B cell (primary cell): Measurements from ENCODE around the gene FOXD3. TPM values are rescaled to one million over a fixed set of nuclear protein-coding genes. Genes with fewer than 3 reads are reported as not detected.

ENCODE experiments used
- ATAC-seq: fragments of 200-7000 bp; cut with Tn5 transposase; one replicate; pipeline ENCODE4 v1.10.0; 2021; ENCODE audit warnings: low read depth, mild to moderate bottlenecking, moderate number of reproducible peaks, moderate library complexity
- CTCF ChIA-PET: fragments of 350-600 bp; sonication (Branson Sonifier 250); formaldehyde crosslinking; loops from one replicate; lab custom pipeline; 2021; ENCODE audit warnings: antibody characterized with exemption, inconsistent platforms; lab: Charles Lee
- POLR2A ChIA-PET: fragments of 350-600 bp; sonication (Branson Sonifier 250); formaldehyde crosslinking; loops from one replicate; lab custom pipeline; 2021; ENCODE audit warnings: antibody characterized with exemption; lab: Charles Lee
- DNase-seq: peaks from one replicate; pipeline ENCODE4 v3.0.0; 2013
- H2AFZ ChIP-seq: 2 replicates; pipeline ENCODE4 v1.6.1; 2012; ENCODE audit warnings: mild to moderate bottlenecking, low read depth, low read length; ENCODE audit not compliant: insufficient read depth, poor library complexity, severe bottlenecking
- H3K27ac ChIP-seq, 2 donors: 1 replicate in 1 of 2; 2 replicates in 1 of 2; pipeline ENCODE4 v1.5.1; 2012 to 2013; ENCODE audit warnings: low read length in 2 of 2, mild to moderate bottlenecking in 2 of 2, moderate library complexity in 1 of 2
- H3K27me3 ChIP-seq, 4 experiments: fragments of 200-600 bp in 1 of 4; sonication (generic) in 1 of 4; replicated peaks in 1 of 4; 1 replicate in 2 of 4; 2 replicates in 2 of 4; pipeline versions ENCODE4 v1.6.1 to v1.7.0; 2013 to 2016; ENCODE audit warnings: low read length in 3 of 4, mild to moderate bottlenecking in 2 of 4, mixed read lengths in 1 of 4, moderate library complexity in 1 of 4; ENCODE audit not compliant: insufficient read depth in 4 of 4, control insufficient read depth in 3 of 4; ENCODE audit errors: control extremely low read depth in 1 of 4
- H3K36me3 ChIP-seq, 2 experiments: replicated peaks in 1 of 2; 1 replicate in 1 of 2; 2 replicates in 1 of 2; pipeline versions ENCODE4 v1.6.1 to v1.7.1; 2013; ENCODE audit warnings: low read length in 1 of 2; ENCODE audit not compliant: insufficient read depth in 2 of 2, control insufficient read depth in 1 of 2; ENCODE audit errors: control extremely low read depth in 1 of 2, extremely low read depth in 1 of 2
- H3K4me1 ChIP-seq, 2 donors: fragments of 200-600 bp in 1 of 2; sonication (generic) in 1 of 2; 1 replicate in 1 of 2; 2 replicates in 1 of 2; pipeline versions ENCODE4 v1.5.1 to v1.6.1; 2013 to 2017; ENCODE audit warnings: low read length in 2 of 2; ENCODE audit not compliant: control insufficient read depth in 2 of 2, insufficient read depth in 2 of 2
- H3K4me2 ChIP-seq: replicated peaks from 2 replicates; pipeline ENCODE3; 2012; ENCODE audit warnings: mild to moderate bottlenecking, low read depth, low read length; ENCODE audit not compliant: poor library complexity, severe bottlenecking
- H3K4me3 ChIP-seq, 5 experiments: fragments of 200-600 bp in 1 of 5; sonication (generic) in 1 of 5; 1 replicate in 3 of 5; 2 replicates in 2 of 5; pipeline versions ENCODE4 v1.5.1 to v1.7.0; 2011 to 2016; ENCODE audit warnings: low read length in 4 of 5, mild to moderate bottlenecking in 4 of 5, low read depth in 2 of 5, control low read depth in 1 of 5, moderate library complexity in 1 of 5; ENCODE audit not compliant: insufficient read depth in 1 of 5; ENCODE audit errors: control extremely low read depth in 1 of 5, extremely low read depth in 1 of 5
- H3K79me2 ChIP-seq: fragments of 200-600 bp; sonication (generic); one replicate; pipeline ENCODE4 v1.6.0; 2016; ENCODE audit warnings: low read length; ENCODE audit not compliant: control insufficient read depth, insufficient read depth
- H3K9ac ChIP-seq: fragments of 200-600 bp; sonication (generic); 2 replicates; pipeline ENCODE4 v1.6.1; 2017; ENCODE audit warnings: mild to moderate bottlenecking, low read length, moderate library complexity
- H3K9me3 ChIP-seq, 3 donors: one replicate each; pipeline versions ENCODE4 v1.6.1 to v1.7.1; 2013; ENCODE audit warnings: low read length in 2 of 3; ENCODE audit not compliant: control insufficient read depth in 2 of 3, insufficient read depth in 1 of 3; ENCODE audit errors: control extremely low read depth in 1 of 3
- H4K20me1 ChIP-seq: 2 replicates; pipeline ENCODE4 v1.6.0; 2012; ENCODE audit warnings: mild to moderate bottlenecking, low read length; ENCODE audit not compliant: insufficient read depth, control insufficient read depth, poor library complexity, severe bottlenecking
- H3K27ac Mint-ChIP-seq: one replicate; pipeline ENCODE4 v1.8.0; 2021; ENCODE audit warnings: mixed read lengths
- H3K27me3 Mint-ChIP-seq: one replicate; pipeline ENCODE4 v1.8.0; 2021; ENCODE audit warnings: mixed read lengths
- H3K4me1 Mint-ChIP-seq: one replicate; pipeline ENCODE4 v1.8.0; 2021; ENCODE audit warnings: mixed read lengths
- H3K4me3 Mint-ChIP-seq: one replicate; pipeline ENCODE4 v1.8.0; 2021; ENCODE audit warnings: mixed read lengths
- H3K9me3 Mint-ChIP-seq: one replicate; pipeline ENCODE4 v1.8.0; 2022; ENCODE audit warnings: mixed read lengths; ENCODE audit not compliant: insufficient read depth
- CTCF ChIP-seq: fragments of 200-600 bp; IDR thresholded peaks from one replicate; pipeline ENCODE4 v1.8.0; 2022; ENCODE audit warnings: antibody characterized with exemption, mild to moderate bottlenecking
- EZH2 ChIP-seq: IDR thresholded peaks from 2 replicates; pipeline ENCODE4 v1.6.1; 2012; ENCODE audit warnings: borderline replicate concordance, low read depth, mild to moderate bottlenecking, moderate library complexity, low read length; ENCODE audit not compliant: insufficient read depth, poor library complexity, severe bottlenecking
- WGBS: methylation state at CpG from one replicate; pipeline ENCODE4 v1.1.5; 2013; ENCODE audit warnings: missing lambda C conversion rate; ENCODE audit not compliant: insufficient coverage; 5-methylcytosine and 5-hydroxymethylcytosine counted together
- intact Hi-C: fragments of 100-400 bp; cut with micrococcal nuclease; formaldehyde crosslinking; loops from one replicate; pipeline ENCODE4 v1.10.0; 2022
- polyA plus RNA-seq: library from polyadenylated mRNA; depleted of rRNA; stranded (reverse); fragments of >200 nt; gene quantifications from 2 replicates; pipeline ENCODE4 v1.2.3, GENCODE V29; 2012
- small RNA-seq: library from RNA; depleted of rRNA; stranded (forward); fragments of <200 nt; gene quantifications from one replicate; pipeline ENCODE3, GENCODE V24; 2012; ENCODE audit warnings: low replicate concordance, low read depth; ENCODE audit not compliant: insufficient read length
- total RNA-seq, 2 donors: library from RNA; stranded (reverse); fragments of 120-200 nt in 1 of 2; gene quantifications; 1 replicate in 1 of 2; 2 replicates in 1 of 2; pipeline versions ENCODE4 v1.2.3 to v1.2.4, GENCODE V29; 2013 to 2022

The FOXD3 gene
- total and polyA plus RNA-seq, 2 donors (not counting 1 experiment from before 2014, with no cell fraction given): not detected

DNA sequence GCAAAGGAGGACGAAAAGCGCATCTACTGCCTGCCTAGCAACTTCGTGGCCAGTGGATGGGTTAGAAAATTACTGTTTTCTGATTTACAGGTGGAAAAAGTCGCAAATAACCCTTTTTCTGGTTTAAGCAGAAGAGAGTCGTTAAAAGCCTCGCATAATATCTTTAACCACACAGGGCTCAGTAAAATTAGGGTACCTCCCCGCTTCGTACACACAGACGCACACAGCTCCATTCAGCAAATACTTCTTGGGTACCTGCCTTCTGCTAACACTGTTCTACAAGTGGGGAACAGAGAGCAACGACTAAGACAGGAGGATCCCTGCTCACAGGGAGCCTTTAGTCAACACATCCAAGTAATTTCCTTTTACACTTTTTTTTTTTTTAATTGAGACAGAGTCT lies 45.8 kb downstream of the FOXD3 start:
- DNase-seq (no peak), ATAC-seq (no peak)
- 15% methylated on average over 9 of the region's 10 CpGs for WGBS
- no peak for TF ChIP-seq EZH2
- no peak for TF ChIP-seq CTCF
- H3K27ac ChIP-seq: peak overlapping the region; percentile 48 to 82
- H3K36me3 ChIP-seq: peaks cover 2 to 5% of the 10 kb centered on the region in 2 experiments
- peaks cover 16% of the 10 kb centered on the region for H3K79me2 ChIP-seq
- peak overlapping the region; percentile 66 to 97 (median 83) for H3K4me3 ChIP-seq
- H3K4me3 Mint-ChIP-seq: peak overlapping the region; percentile 99
- ChIA-PET POLR2A (interaction anchor here (0.5 to 0.7 kb wide), 2 partner anchors 555 to 1754 kb away, joined by 3 to 5 read pairs; no protein-coding TSS in a partner anchor), CTCF (no interaction called here)
- H3K27me3 ChIP-seq: no peaks in the 10 kb centered on the region
- no peaks in the 10 kb centered on the region for H3K9me3 ChIP-seq
- H2AFZ ChIP-seq: peak overlapping the region; percentile 95
- peaks cover 19% of the 10 kb centered on the region for H3K4me1 Mint-ChIP-seq
- peaks cover 9 to 15% of the 10 kb centered on the region in 2 donors for H3K4me1 ChIP-seq
- H3K4me2 ChIP-seq: peak overlapping the region; percentile 85
- H3K27ac Mint-ChIP-seq: peak overlapping the region; percentile 92
- peaks cover under 1% of the 10 kb centered on the region for H3K27me3 Mint-ChIP-seq
- H3K9ac ChIP-seq: peak overlapping the region; percentile 93
- no peaks in the 10 kb centered on the region for H3K9me3 Mint-ChIP-seq
- H4K20me1 ChIP-seq: no peaks in the 10 kb centered on the region
- intact Hi-C loops: loop anchor here (5.0 kb wide), 1 partner anchor 586 kb away; the partner anchor contains the start of gene ATG4C

Small RNA genes within 50 kb of the gene (small RNA-seq; reads per million reads assigned to genes)
- gene MIR6068: not detected
- not detected for gene RF00019

Other genes with a start within 250 kb of the FOXD3 start
- gene ALG6, start 45.1 kb downstream of the FOXD3 start, total RNA-seq: 31.4 and 35.0 TPM in 2 replicates
- gene ALG6, start 45.1 kb downstream of the FOXD3 start, polyA plus RNA-seq: 9.7 and 17.9 TPM in 2 replicates
- 30.3 and 37.4 TPM in 2 replicates for gene ITGB3BP, start 200.7 kb downstream of the FOXD3 start, total RNA-seq
- gene ITGB3BP, start 200.7 kb downstream of the FOXD3 start, polyA plus RNA-seq: 12.7 and 13.4 TPM in 2 replicates
- gene EFCAB7, start 201.0 kb downstream of the FOXD3 start, total RNA-seq: 11.2 and 14.7 TPM in 2 replicates
- 3.6 and 4.4 TPM in 2 replicates for gene EFCAB7, start 201.0 kb downstream of the FOXD3 start, polyA plus RNA-seq